SK-N-SH (cell line): ENCODE measurements around the gene LSM5. TPM values are rescaled to one million over a fixed set of nuclear protein-coding genes. Genes with fewer than 3 reads are reported as not detected.

Experiments
- CTCF ChIA-PET: fragments of 300-600, 350-600 bp; formaldehyde crosslinking; extraction: SDS; loops from one replicate; lab custom pipeline; 2021; lab: Yijun Ruan, JAX
- POLR2A ChIA-PET: fragments of 350-600 bp; sonication (Branson Sonifier 250); formaldehyde crosslinking; extraction: SDS; loops from one replicate; lab custom pipeline; 2020; ENCODE audit warnings: antibody characterized with exemption, inconsistent platforms; lab: Yijun Ruan, JAX
- DNase-seq: peaks from one replicate; pipeline ENCODE4 v3.0.0; 2012
- H2AFZ ChIP-seq: fragments of 200-600 bp; sonication (generic); 2 replicates; pipeline ENCODE4 v1.8.1; 2016; ENCODE audit warnings: antibody characterized with exemption, mild to moderate bottlenecking, low read depth
- H3F3A ChIP-seq: fragments of 200-600 bp; sonication (generic); replicated peaks from 2 replicates; pipeline ENCODE3; 2016; ENCODE audit warnings: antibody characterized with exemption, mild to moderate bottlenecking; ENCODE audit not compliant: insufficient read depth
- H3K27ac ChIP-seq, 2 experiments: fragments of 200-500 bp in 1 of 2; fragments of 200-600 bp in 1 of 2; sonication (Bioruptor generic) in 1 of 2; sonication (generic), shearing (Covaris generic) in 1 of 2; 2 replicates each; pipeline versions ENCODE4 v1.5.1 to v1.6.1; 2014 to 2016; ENCODE audit warnings: low read depth in 2 of 2, inconsistent platforms in 1 of 2, low read length in 1 of 2, mild to moderate bottlenecking in 1 of 2, mixed read lengths in 1 of 2
- H3K27me3 ChIP-seq: fragments of 200-600 bp; sonication (generic), shearing (Covaris generic); 2 replicates; pipeline ENCODE4 v1.6.1; 2016; ENCODE audit warnings: mixed run types; ENCODE audit not compliant: insufficient read depth
- H3K36me3 ChIP-seq, 2 experiments: fragments of 200-500 bp in 1 of 2; fragments of 200-600 bp in 1 of 2; sonication (Bioruptor generic) in 1 of 2; sonication (generic) in 1 of 2; replicated peaks in 1 of 2; 2 replicates each; pipeline versions ENCODE3 to v1.5.1; 2014 to 2016; ENCODE audit warnings: low read length in 1 of 2, mild to moderate bottlenecking in 1 of 2; ENCODE audit not compliant: insufficient read depth in 2 of 2, control insufficient read depth in 1 of 2
- H3K4me1 ChIP-seq, 2 experiments: fragments of 200-500 bp in 1 of 2; fragments of 200-600 bp in 1 of 2; sonication (Bioruptor generic) in 1 of 2; sonication (generic), shearing (Covaris generic) in 1 of 2; 2 replicates each; pipeline versions ENCODE4 v1.5.1 to v1.6.1; 2014 to 2016; ENCODE audit warnings: low read depth in 1 of 2, low read length in 1 of 2, mixed run types in 1 of 2; ENCODE audit not compliant: insufficient read depth in 2 of 2, control insufficient read depth in 1 of 2
- H3K4me2 ChIP-seq: fragments of 200-600 bp; sonication (generic), shearing (Covaris generic); 2 replicates; pipeline ENCODE4 v1.6.1; 2017; ENCODE audit warnings: mixed run types
- H3K4me3 ChIP-seq, 2 experiments: fragments of 200-500 bp in 1 of 2; fragments of 200-600 bp in 1 of 2; sonication (Bioruptor generic) in 1 of 2; sonication (generic), shearing (Covaris generic) in 1 of 2; 2 replicates each; pipeline versions ENCODE4 v1.5.1 to v1.8.1; 2014 to 2016; ENCODE audit warnings: low read depth in 2 of 2, inconsistent platforms in 1 of 2, low read length in 1 of 2, mild to moderate bottlenecking in 1 of 2, mixed read lengths in 1 of 2, moderate library complexity in 1 of 2
- H3K79me2 ChIP-seq: fragments of 200-600 bp; sonication (generic); 2 replicates; pipeline ENCODE4 v1.8.1; 2017; ENCODE audit warnings: mild to moderate bottlenecking; ENCODE audit not compliant: insufficient read depth
- H3K9ac ChIP-seq: fragments of 200-600 bp; sonication (generic); 2 replicates; pipeline ENCODE4 v1.6.1; 2017; ENCODE audit warnings: mixed run types
- H3K9me2 ChIP-seq: fragments of 200-600 bp; sonication (generic); 2 replicates; pipeline ENCODE4 v1.6.1; 2017; ENCODE audit warnings: mixed run types
- H3K9me3 ChIP-seq: fragments of 200-600 bp; sonication (generic); 2 replicates; pipeline ENCODE4 v1.6.1; 2017; ENCODE audit warnings: mixed run types, mild to moderate bottlenecking, moderate library complexity
- H4K20me1 ChIP-seq: fragments of 200-600 bp; sonication (generic); 2 replicates; pipeline ENCODE4 v1.6.1; 2017; ENCODE audit warnings: mild to moderate bottlenecking, mixed run types; ENCODE audit not compliant: insufficient read depth
- CTCF ChIP-seq: fragments of 200-600 bp; sonication (generic); IDR thresholded peaks from 2 replicates; pipeline ENCODE4 v1.6.1; 2017; ENCODE audit warnings: antibody characterized with exemption, mild to moderate bottlenecking, moderate library complexity
- EP300 ChIP-seq, 2 experiments: IDR thresholded peaks; 2 replicates each; pipeline versions ENCODE4 v1.4.0 to v1.6.1; 2012; ENCODE audit warnings: borderline replicate concordance in 1 of 2, low read depth in 1 of 2, low read length in 1 of 2
- EZH2phosphoT487 ChIP-seq: fragments of 200-600 bp; sonication (generic); IDR thresholded peaks from 2 replicates; pipeline ENCODE4 v1.6.1; 2017; ENCODE audit warnings: low read depth, mixed run types, mild to moderate bottlenecking, antibody characterized with exemption, moderate library complexity, borderline replicate concordance
- FOSL2 ChIP-seq: IDR thresholded peaks from 2 replicates; pipeline ENCODE4 v1.4.0; 2012; ENCODE audit warnings: low read depth, mild to moderate bottlenecking, moderate library complexity, borderline replicate concordance
- FOXJ3 ChIP-seq: sonication (generic); formaldehyde crosslinking; IDR thresholded peaks from 2 replicates; pipeline ENCODE4 v1.5.1; 2020; ENCODE audit warnings: mild to moderate bottlenecking, missing genetic modification reagents
- GABPA ChIP-seq: IDR thresholded peaks from 2 replicates; pipeline ENCODE4 v1.4.0; 2012; ENCODE audit warnings: low read depth, mild to moderate bottlenecking
- IRF3 ChIP-seq: fragments of 150-350 bp; IDR thresholded peaks from 2 replicates; pipeline ENCODE4 v1.6.1; 2016; ENCODE audit warnings: mild to moderate bottlenecking, low read depth, low read length
- JUND ChIP-seq: IDR thresholded peaks from 2 replicates; pipeline ENCODE4 v1.4.0; 2012
- MAX ChIP-seq: IDR thresholded peaks from 2 replicates; pipeline ENCODE4 v1.4.0; 2012; ENCODE audit warnings: low read depth
- NFIC ChIP-seq: IDR thresholded peaks from 2 replicates; pipeline ENCODE4 v1.4.0; 2012; ENCODE audit warnings: borderline replicate concordance
- PBX3 ChIP-seq: IDR thresholded peaks from 2 replicates; pipeline ENCODE4; 2012
- REST ChIP-seq: IDR thresholded peaks from 2 replicates; pipeline ENCODE4 v1.6.1; 2012; ENCODE audit warnings: mild to moderate bottlenecking, low read depth, low read length, moderate library complexity
- RXRA ChIP-seq: IDR thresholded peaks from 2 replicates; pipeline ENCODE4 v1.4.0; 2012; ENCODE audit warnings: low read depth, mild to moderate bottlenecking, borderline replicate concordance
- SIN3A ChIP-seq: IDR thresholded peaks from 2 replicates; pipeline ENCODE4 v1.6.1; 2012; ENCODE audit warnings: low read depth, mild to moderate bottlenecking, low read length, moderate library complexity, borderline replicate concordance
- SMC3 ChIP-seq: IDR thresholded peaks from 2 replicates; pipeline ENCODE4 v1.6.1; 2012; ENCODE audit warnings: low read depth, low read length, improper control_type of control experiment
- TCF12 ChIP-seq: IDR thresholded peaks from 2 replicates; pipeline ENCODE4 v1.4.0; 2012
- ZBTB33 ChIP-seq: IDR thresholded peaks from 2 replicates; pipeline ENCODE4 v1.4.0; 2012; ENCODE audit warnings: low read depth, borderline replicate concordance
- WGBS: methylation state at CpG from one replicate; pipeline ENCODE4 v1.1.6; 2017; ENCODE audit warnings: low lambda C conversion rate; 5-methylcytosine and 5-hydroxymethylcytosine counted together
- polyA plus RNA-seq, 3 experiments: library from polyadenylated mRNA; depleted of rRNA; stranded (reverse); fragments of >200 nt; gene quantifications; 2 replicates each; pipeline ENCODE4 v1.2.3, GENCODE V29; 2012

LSM5 gene
- polyA plus RNA-seq, 1 of the 3 experiments (the other 2 are of a cell fraction), result 21.2 TPM

- CTCF ChIA-PET, result no interaction called here
- Histone ChIP-seq H3K9me3 (no peaks in the 10 kb centered on the region), H3K9me2 (no peaks in the 10 kb centered on the region), H3K4me2 (no peak overlapping the region), H3K27me3 (no peaks in the 10 kb centered on the region), H3K27ac (no peak overlapping the region), H3K9ac (no peak overlapping the region), H3K79me2 (no peaks in the 10 kb centered on the region), H3K36me3 (no peaks in the 10 kb centered on the region), H3K4me1 (no peaks in the 10 kb centered on the region), H2AFZ (no peak overlapping the region), H3K4me3 (no peak overlapping the region), H4K20me1 (no peaks in the 10 kb centered on the region), H3F3A (no peaks in the 10 kb centered on the region)
- WGBS, result 79% methylated on average over 1 of the region's 1 CpG
- TF ChIP-seq MAX (no peak), EZH2phosphoT487 (no peak), RXRA (no peak), SIN3A (no peak), ZBTB33 (no peak), EP300 (IDR thresholded peaks at IDR 0.05; ENCODE audit: borderline replicate concordance in 1 of 2, low read depth in 1 of 2, low read length in 1 of 2) (no peak), PBX3 (no peak)
- POLR2A ChIA-PET, result no interaction called here
- no peak for DNase-seq
These were observed 27.2 kb downstream of the LSM5 start for GRCh38 chr7:32462977-32463376.

- H3K36me3 ChIP-seq, result no peaks in the 10 kb centered on the region
- POLR2A ChIA-PET, result no interaction called here
- TF ChIP-seq CTCF, result no peak
- TF ChIP-seq FOSL2, result no peak
- TF ChIP-seq NFIC, result no peak
- TF ChIP-seq JUND, result no peak
- TF ChIP-seq REST, result no peak
- no peak for TF ChIP-seq RXRA
- no peak for TF ChIP-seq SIN3A
- TF ChIP-seq SMC3, result no peak
- TF ChIP-seq GABPA, result no peak
- TF ChIP-seq FOXJ3, result no peak
- no peak for TF ChIP-seq EZH2phosphoT487
- TF ChIP-seq IRF3, result no peak
- no peak for TF ChIP-seq TCF12
These were observed 27.7 kb downstream of the LSM5 start for GRCh38 chr7:32462451-32462850.

More at GRCh38 chr7:32462451-32462850, 27.7 kb downstream of the LSM5 start:
- Histone ChIP-seq H3K79me2 (no peaks in the 10 kb centered on the region), H3F3A (no peaks in the 10 kb centered on the region), H3K27me3 (no peaks in the 10 kb centered on the region), H3K9me3 (no peaks in the 10 kb centered on the region), H3K4me2 (no peak overlapping the region), H3K9me2 (no peaks in the 10 kb centered on the region), H3K4me1 (no peaks in the 10 kb centered on the region), H3K4me3 (no peak overlapping the region), H4K20me1 (no peaks in the 10 kb centered on the region), H3K27ac (no peak overlapping the region), H3K9ac (no peak overlapping the region), H2AFZ (no peak overlapping the region)
- no peak for DNase-seq
- CTCF ChIA-PET, result no interaction called here
